K562 (cell line): ENCODE data around the gene CCSER2. TPM values are rescaled to one million over a fixed set of nuclear protein-coding genes. Genes with fewer than 3 reads are reported as not detected.

ENCODE experiments used
- CBX5 ChIP-seq: IDR thresholded peaks from 2 replicates; pipeline ENCODE4 v1.6.1; 2014; ENCODE audit warnings: low read depth, borderline replicate concordance
- CUX1 ChIP-seq: fragments of 200-800 bp; sonication (Bioruptor generic); IDR thresholded peaks from 2 replicates; pipeline ENCODE4 v1.6.1; 2016; ENCODE audit warnings: missing genetic modification characterization, missing compliant biosample characterization
- FIP1L1 ChIP-seq: fragments of 200-400 bp; formaldehyde crosslinking; IDR thresholded peaks from 2 replicates; pipeline ENCODE4 v1.6.1; 2018; ENCODE audit warnings: mild to moderate bottlenecking, low read depth, low read length; ENCODE audit not compliant: poor library complexity, severe bottlenecking
- FOXA1 ChIP-seq: fragments of 450-650 bp; IDR thresholded peaks from 2 replicates; pipeline ENCODE4 v1.6.1; 2016; ENCODE audit warnings: mild to moderate bottlenecking, borderline replicate concordance
- FOXO4 ChIP-seq: fragments of 450-650 bp; formaldehyde crosslinking; IDR thresholded peaks from 2 replicates; pipeline ENCODE4 v1.4.0; 2020; ENCODE audit warnings: mild to moderate bottlenecking, moderate library complexity
- GTF2B ChIP-seq: IDR thresholded peaks from 2 replicates; pipeline ENCODE4 v1.6.1; 2011; ENCODE audit not compliant: insufficient read length; ENCODE audit errors: extremely low read depth
- HBP1 ChIP-seq: fragments of 450-650 bp; formaldehyde crosslinking; IDR thresholded peaks from 2 replicates; pipeline ENCODE4 v1.4.0; 2022; ENCODE audit warnings: missing genetic modification characterization
- HCFC1 ChIP-seq: IDR thresholded peaks from 2 replicates; pipeline ENCODE4 v1.6.1; 2012; ENCODE audit warnings: low read depth, low read length, improper control_type of control experiment
- HDGF ChIP-seq: fragments of 450-650 bp; IDR thresholded peaks from 2 replicates; pipeline ENCODE4 v1.6.1; 2016
- PKNOX1 ChIP-seq: fragments of 450-650 bp; IDR thresholded peaks from 2 replicates; pipeline ENCODE4 v1.6.1; 2016
- TAL1 ChIP-seq: fragments of 450-650 bp; IDR thresholded peaks from 2 replicates; pipeline ENCODE4 v1.6.1; 2016; ENCODE audit warnings: mild to moderate bottlenecking
- TCF15 ChIP-seq: fragments of 250-450 bp; sonication (Bioruptor Pico); IDR thresholded peaks from 2 replicates; pipeline ENCODE4 v1.8.0; 2022; ENCODE audit warnings: moderate library complexity, mild to moderate bottlenecking, inconsistent platforms
- TFAP4 ChIP-seq: sonication (generic); formaldehyde crosslinking; IDR thresholded peaks from 2 replicates; pipeline ENCODE4 v1.8.0; 2022; ENCODE audit warnings: missing genetic modification reagents, mild to moderate bottlenecking, moderate library complexity, borderline replicate concordance
- ZBED1 ChIP-seq: IDR thresholded peaks from 2 replicates; pipeline ENCODE4 v1.6.1; 2014
- ZNF224 ChIP-seq: sonication (generic); formaldehyde crosslinking; IDR thresholded peaks from 2 replicates; pipeline ENCODE4 v1.8.0; 2022; ENCODE audit warnings: mild to moderate bottlenecking, missing genetic modification reagents
- ZNF311 ChIP-seq: fragments of 250-450 bp; sonication (Bioruptor Pico); IDR thresholded peaks from 2 replicates; pipeline ENCODE4 v1.4.0; 2020; ENCODE audit warnings: mild to moderate bottlenecking, moderate library complexity
- ZNF584 ChIP-seq: fragments of 200-800 bp; sonication (Bioruptor generic); IDR thresholded peaks from 2 replicates; pipeline ENCODE4 v1.6.1; 2016; ENCODE audit warnings: low read depth, mild to moderate bottlenecking, missing genetic modification characterization, missing compliant biosample characterization
- polyA plus RNA-seq, 8 experiments: library from polyadenylated mRNA; depleted of rRNA in 4 of 8; stranded (reverse) in 5 of 8; unstranded in 3 of 8; fragments of >200 nt; fragmentation: Nextera tagmentation in 2 of 8; fragmentation: Illumina TruSeq in 1 of 8; extraction: Ambion mirVana in 2 of 8; extraction: Trizol in 1 of 8; gene quantifications; 2 replicates each; pipeline versions ENCODE4 v1.2.1 to v1.2.3, GENCODE V29; 2011 to 2014; ENCODE audit warnings: inconsistent platforms in 1 of 8, missing spikeins in 1 of 8
- total RNA-seq, 7 experiments: library from RNA; depleted of rRNA in 6 of 7; stranded (reverse); fragments of >200 nt in 6 of 7; fragmentation: Illumina TruSeq in 2 of 7; extraction: Trizol in 2 of 7; gene quantifications; 2 replicates each; pipeline versions ENCODE4 v1.2.1 to v1.2.3, GENCODE V29; 2011 to 2021; ENCODE audit warnings: low replicate concordance in 1 of 7

CCSER2 gene
- total and polyA plus RNA-seq, 9 of the 15 experiments (the other 6 are each of a cell fraction or from before 2014, with no cell fraction given) = 2.7 to 15.1 (median 9.7) TPM

GRCh38 chr10:84333864-84334451 is 5.6 kb downstream of the CCSER2 start (continued):
- TF ChIP-seq ZBED1 (no peak), TFAP4 (CRISPR knock-in tag) (peak; percentile 29; the same call in 1 of the 2 replicates), HBP1 (CRISPR knock-in tag) (no peak), GTF2B (no peak), ZNF224 (CRISPR knock-in tag) (no peak), ZNF584 (no peak), FOXA1 (no peak), ZNF311 (CRISPR knock-in tag) (no peak), CUX1 (CRISPR knock-in tag) (no peak), FIP1L1 (no peak), HCFC1 (no peak), TAL1 (peak; percentile 50; the same call in 1 of the 2 replicates), PKNOX1 (peak; percentile 75), FOXO4 (CRISPR knock-in tag) (no peak), HDGF (no peak), CBX5 (no peak), TCF15 (no peak)
